ENCODE results near the gene RASSF10. TPM values are rescaled to one million over a fixed set of nuclear protein-coding genes. Genes with fewer than 3 reads are reported as not detected.
A peak's percentile ranks its signal among the peaks of the same experiment; 100 is the strongest.

Gene RASSF10
- polyA plus RNA-seq, 1 of the 3 experiments (the other 2 are of a cell fraction): not detected

DNA sequence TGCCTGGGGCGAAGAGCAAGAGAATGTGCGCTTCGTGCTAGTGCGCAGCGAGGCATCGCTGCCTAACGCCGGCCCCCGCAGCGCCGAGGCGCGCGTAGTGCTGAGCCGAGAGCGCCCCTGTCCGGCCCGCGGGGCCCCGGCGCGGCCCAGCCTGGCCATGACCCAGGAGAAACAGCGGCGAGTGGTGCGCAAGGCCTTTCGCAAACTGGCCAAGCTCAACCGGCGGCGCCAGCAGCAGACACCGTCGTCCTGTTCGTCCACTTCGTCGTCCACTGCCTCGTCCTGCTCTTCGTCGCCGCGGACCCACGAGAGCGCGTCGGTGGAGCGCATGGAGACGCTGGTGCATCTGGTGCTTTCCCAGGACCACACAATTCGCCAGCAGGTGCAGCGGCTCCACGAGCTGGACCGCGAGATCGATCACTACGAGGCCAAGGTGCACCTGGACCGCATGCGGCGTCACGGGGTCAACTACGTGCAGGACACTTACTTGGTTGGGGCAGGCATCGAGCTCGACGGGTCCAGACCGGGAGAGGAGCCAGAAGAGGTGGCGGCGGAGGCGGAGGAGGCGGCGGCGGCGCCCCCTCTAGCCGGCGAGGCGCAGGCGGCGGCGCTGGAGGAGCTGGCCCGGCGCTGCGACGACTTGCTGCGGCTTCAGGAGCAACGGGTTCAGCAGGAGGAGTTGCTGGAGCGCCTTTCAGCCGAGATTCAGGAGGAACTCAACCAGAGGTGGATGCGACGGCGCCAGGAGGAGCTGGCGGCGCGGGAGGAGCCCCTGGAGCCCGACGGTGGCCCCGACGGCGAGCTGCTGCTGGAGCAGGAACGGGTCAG is 1.0 kb downstream of the RASSF10 start:
- WGBS (ENCODE audit: low lambda C conversion rate): 17% methylated on average over 56 of the region's 94 CpGs
- TF ChIP-seq, protein P1, sequence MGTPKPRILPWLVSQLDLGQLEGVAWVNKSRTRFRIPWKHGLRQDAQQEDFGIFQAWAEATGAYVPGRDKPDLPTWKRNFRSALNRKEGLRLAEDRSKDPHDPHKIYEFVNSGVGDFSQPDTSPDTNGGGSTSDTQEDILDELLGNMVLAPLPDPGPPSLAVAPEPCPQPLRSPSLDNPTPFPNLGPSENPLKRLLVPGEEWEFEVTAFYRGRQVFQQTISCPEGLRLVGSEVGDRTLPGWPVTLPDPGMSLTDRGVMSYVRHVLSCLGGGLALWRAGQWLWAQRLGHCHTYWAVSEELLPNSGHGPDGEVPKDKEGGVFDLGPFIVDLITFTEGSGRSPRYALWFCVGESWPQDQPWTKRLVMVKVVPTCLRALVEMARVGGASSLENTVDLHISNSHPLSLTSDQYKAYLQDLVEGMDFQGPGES (IDR thresholded peaks at IDR 0.05; ENCODE audit: low read depth, low read length): no peak
- no peak for TF ChIP-seq EZH2phosphoT487 (IDR thresholded peaks at IDR 0.05; ENCODE audit: borderline replicate concordance, low read depth)
- no peak for TF ChIP-seq FOSL2 (IDR thresholded peaks at IDR 0.05; ENCODE audit: borderline replicate concordance, low read depth)
- TF ChIP-seq GABPA (IDR thresholded peaks at IDR 0.05; ENCODE audit: low read depth): no peak
- no peak for TF ChIP-seq TAF1 (IDR thresholded peaks at IDR 0.05; ENCODE audit: borderline replicate concordance, low read depth, low read length)
- no peak for TF ChIP-seq RCOR1 (IDR thresholded peaks at IDR 0.05; ENCODE audit: low read length)
- TF ChIP-seq FOXM1 (IDR thresholded peaks at IDR 0.05; ENCODE audit: low read depth): no peak
- TF ChIP-seq, protein P2, sequence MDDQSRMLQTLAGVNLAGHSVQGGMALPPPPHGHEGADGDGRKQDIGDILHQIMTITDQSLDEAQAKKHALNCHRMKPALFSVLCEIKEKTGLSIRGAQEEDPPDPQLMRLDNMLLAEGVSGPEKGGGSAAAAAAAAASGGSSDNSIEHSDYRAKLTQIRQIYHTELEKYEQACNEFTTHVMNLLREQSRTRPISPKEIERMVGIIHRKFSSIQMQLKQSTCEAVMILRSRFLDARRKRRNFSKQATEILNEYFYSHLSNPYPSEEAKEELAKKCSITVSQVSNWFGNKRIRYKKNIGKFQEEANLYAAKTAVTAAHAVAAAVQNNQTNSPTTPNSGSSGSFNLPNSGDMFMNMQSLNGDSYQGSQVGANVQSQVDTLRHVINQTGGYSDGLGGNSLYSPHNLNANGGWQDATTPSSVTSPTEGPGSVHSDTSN (IDR thresholded peaks at IDR 0.05): no peak
- TF ChIP-seq NRF1 (IDR thresholded peaks at IDR 0.05; ENCODE audit: low read depth, low read length): no peak
- Histone ChIP-seq H3K79me2 (ENCODE audit: insufficient read depth) (no peaks in the 10 kb centered on the region), H3K4me2 (no peak overlapping the region), H3K4me3 (ENCODE audit: low read depth in 2 of 2, low read length in 1 of 2) (peak overlapping the region in 1 of 2 experiments; percentile 33; a peak in 2 of 4 replicates), H2AFZ (ENCODE audit: low read depth) (no peak overlapping the region), H3F3A (replicated peaks; ENCODE audit: insufficient read depth) (no peaks in the 10 kb centered on the region), H3K27me3 (ENCODE audit: insufficient read depth) (peaks cover 33% of the 10 kb centered on the region), H3K9ac (no peak overlapping the region), H3K36me3 (replicated peaks in 1 of 2; ENCODE audit: control insufficient read depth in 1 of 2, insufficient read depth in 2 of 2, low read length in 1 of 2) (no peaks in the 10 kb centered on the region), H3K27ac (ENCODE audit: low read depth in 2 of 2, low read length in 1 of 2) (no peak overlapping the region), H4K20me1 (ENCODE audit: insufficient read depth) (no peaks in the 10 kb centered on the region), H3K9me2 (no peaks in the 10 kb centered on the region), H3K9me3 (no peaks in the 10 kb centered on the region), H3K4me1 (ENCODE audit: control insufficient read depth in 1 of 2, insufficient read depth in 2 of 2, low read depth in 1 of 2, low read length in 1 of 2) (peaks cover 0 to 8% of the 10 kb centered on the region in 2 experiments; a peak in 1 of 4 replicates)
- peak; percentile 68 for DNase-seq
- CTCF ChIA-PET: interaction anchor here (0.7 to 2.2 kb wide), 8 partner anchors 8 to 728 kb away, joined by 3 to 11 read pairs (median 4); no protein-coding TSS in a partner anchor
- POLR2A ChIA-PET: no interaction called here

DNA sequence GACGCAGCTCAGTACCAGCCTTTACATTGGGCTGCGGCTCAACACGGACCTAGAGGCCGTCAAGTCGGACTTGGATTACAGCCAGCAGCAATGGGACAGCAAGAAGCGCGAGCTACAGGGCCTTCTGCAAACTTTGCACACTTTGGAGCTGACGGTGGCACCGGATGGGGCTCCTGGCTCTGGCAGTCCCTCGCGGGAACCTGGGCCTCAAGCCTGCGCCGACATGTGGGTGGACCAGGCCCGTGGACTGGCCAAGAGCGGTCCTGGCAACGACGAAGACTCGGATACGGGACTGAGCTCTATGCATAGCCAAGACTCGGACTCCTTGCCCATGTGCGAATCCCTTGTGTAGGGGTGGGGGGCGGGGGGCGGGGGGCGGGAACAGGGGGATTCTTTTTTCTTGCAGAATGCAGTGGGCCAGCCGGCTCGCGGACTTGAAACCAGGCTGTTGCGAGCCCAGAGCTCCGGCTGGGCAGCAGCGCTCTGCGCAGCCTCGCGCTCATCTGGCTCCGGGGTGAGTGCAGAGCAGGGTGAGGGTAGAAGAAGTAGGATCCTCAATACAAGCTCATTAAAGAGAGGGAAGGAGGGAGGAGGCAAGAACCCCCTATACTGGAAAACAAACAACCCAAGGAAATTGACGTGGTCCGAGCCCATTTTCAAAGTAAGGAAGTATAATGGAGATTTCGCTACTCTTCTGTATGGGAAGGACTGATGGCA is 1.8 kb downstream of the RASSF10 start:
- DNase-seq: peak; percentile 44
- H2AFZ ChIP-seq (ENCODE audit: low read depth): no peak overlapping the region
- no peaks in the 10 kb centered on the region for H3K36me3 ChIP-seq (replicated peaks in 1 of 2; ENCODE audit: control insufficient read depth in 1 of 2, insufficient read depth in 2 of 2, low read length in 1 of 2)
- ChIA-PET CTCF (interaction anchor here (0.8 to 2.2 kb wide), 5 partner anchors 31 to 722 kb away, joined by 3 to 11 read pairs (median 4); no protein-coding TSS in a partner anchor), POLR2A (interaction anchor here (0.6 kb wide), 1 partner anchor 150 kb away, joined by 3 read pairs; no protein-coding TSS in a partner anchor)
- TF ChIP-seq GABPA (IDR thresholded peaks at IDR 0.05; ENCODE audit: low read depth) (no peak), TCF12 (IDR thresholded peaks at IDR 0.05) (no peak), TEAD4 (IDR thresholded peaks at IDR 0.05; ENCODE audit: borderline replicate concordance, insufficient read depth) (no peak)
- TF ChIP-seq, protein P3, sequence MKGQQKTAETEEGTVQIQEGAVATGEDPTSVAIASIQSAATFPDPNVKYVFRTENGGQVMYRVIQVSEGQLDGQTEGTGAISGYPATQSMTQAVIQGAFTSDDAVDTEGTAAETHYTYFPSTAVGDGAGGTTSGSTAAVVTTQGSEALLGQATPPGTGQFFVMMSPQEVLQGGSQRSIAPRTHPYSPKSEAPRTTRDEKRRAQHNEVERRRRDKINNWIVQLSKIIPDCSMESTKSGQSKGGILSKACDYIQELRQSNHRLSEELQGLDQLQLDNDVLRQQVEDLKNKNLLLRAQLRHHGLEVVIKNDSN (IDR thresholded peaks at IDR 0.05; ENCODE audit: borderline replicate concordance, low read depth): no peak
- no peak overlapping the region for H3K9ac ChIP-seq
- H3K27ac ChIP-seq (ENCODE audit: low read depth in 2 of 2, low read length in 1 of 2): no peak overlapping the region
- H3K27me3 ChIP-seq (ENCODE audit: insufficient read depth): peaks cover 33% of the 10 kb centered on the region
- H3K4me2 ChIP-seq: no peak overlapping the region
- H4K20me1 ChIP-seq (ENCODE audit: insufficient read depth): no peaks in the 10 kb centered on the region
- no peaks in the 10 kb centered on the region for H3K9me3 ChIP-seq
- H3K4me3 ChIP-seq (ENCODE audit: low read depth in 2 of 2, low read length in 1 of 2): no peak overlapping the region
- no peaks in the 10 kb centered on the region for H3K9me2 ChIP-seq
- peaks cover 0 to 8% of the 10 kb centered on the region in 2 experiments; a peak in 1 of 4 replicates for H3K4me1 ChIP-seq (ENCODE audit: control insufficient read depth in 1 of 2, insufficient read depth in 2 of 2, low read depth in 1 of 2, low read length in 1 of 2)
- no peaks in the 10 kb centered on the region for H3F3A ChIP-seq (replicated peaks; ENCODE audit: insufficient read depth)
- H3K79me2 ChIP-seq (ENCODE audit: insufficient read depth): no peaks in the 10 kb centered on the region
- 41% methylated on average over 11 of the region's 37 CpGs for WGBS (ENCODE audit: low lambda C conversion rate)

Data from SK-N-SH (cell line).